Endothelial cell of umbilical vein (primary cell): ENCODE measurements around the gene CASD1. TPM values are rescaled to one million over a fixed set of nuclear protein-coding genes. Genes with fewer than 3 reads are reported as not detected.

Source experiments
- BruUV-seq: library from RNA; stranded (reverse); fragments of 400-500 nt; replicated peaks from 2 replicates; lab custom pipeline; 2021; lab: Mats Ljungman, UMichigan
- CTCF ChIA-PET: fragments of 300-600, 350-600 bp; sonication (Branson Sonifier 250); formaldehyde crosslinking; loops from one replicate; lab custom pipeline; 2021; ENCODE audit warnings: antibody characterized with exemption, inconsistent platforms; lab: Charles Lee
- POLR2A ChIA-PET: fragments of 300-600, 350-600 bp; sonication (Branson Sonifier 250); formaldehyde crosslinking; loops from one replicate; lab custom pipeline; 2021; ENCODE audit warnings: antibody characterized with exemption, inconsistent platforms; lab: Charles Lee
- DNase-seq: peaks from one replicate; pipeline ENCODE4 v3.0.0-alpha.2; 2011; ENCODE audit warnings: low read depth, low spot score
- FAIRE-seq: peaks from 2 replicates; lab custom pipeline; 2011; peaks lifted over from hg19 to GRCh38; lab: Jason Lieb, UNC
- H2AFZ ChIP-seq: 2 replicates; pipeline ENCODE4 v1.6.0; 2012; ENCODE audit warnings: low read depth, low read length, control low read depth, inconsistent platforms
- H3K27ac ChIP-seq: 2 replicates; pipeline ENCODE4 v1.5.1; 2011; ENCODE audit warnings: low read depth, mild to moderate bottlenecking, control low read depth, low read length, moderate library complexity; ENCODE audit not compliant: insufficient read depth
- H3K27me3 ChIP-seq, 2 experiments: 2 replicates each; pipeline versions ENCODE4 v1.6.0 to v1.6.1; 2011; ENCODE audit warnings: low read length in 2 of 2, mixed read lengths in 1 of 2; ENCODE audit not compliant: control insufficient read depth in 2 of 2, insufficient read depth in 2 of 2
- H3K36me3 ChIP-seq, 2 experiments: 2 replicates in 1 of 2; 3 replicates in 1 of 2; pipeline ENCODE4 v1.5.1; 2011; ENCODE audit warnings: low read length in 2 of 2, mild to moderate bottlenecking in 1 of 2, moderate library complexity in 1 of 2; ENCODE audit not compliant: control insufficient read depth in 2 of 2, insufficient read depth in 2 of 2; ENCODE audit errors: extremely low read depth in 1 of 2
- H3K4me1 ChIP-seq: 3 replicates; pipeline ENCODE4 v1.5.1; 2011; ENCODE audit warnings: mild to moderate bottlenecking, low read length; ENCODE audit not compliant: control insufficient read depth, insufficient read depth; ENCODE audit errors: extremely low read depth
- H3K4me2 ChIP-seq: 2 replicates; pipeline ENCODE4 v1.6.1; 2011; ENCODE audit warnings: low read length, control low read depth, mixed read lengths; ENCODE audit not compliant: insufficient read depth
- H3K4me3 ChIP-seq, 3 experiments: fragments of 200-600 bp in 1 of 3; sonication (generic), shearing (Covaris generic) in 1 of 3; replicated peaks in 1 of 3; 2 replicates each; pipeline ENCODE4 v1.5.1; 2011 to 2016; ENCODE audit warnings: control low read depth in 3 of 3, low read length in 3 of 3, mild to moderate bottlenecking in 2 of 3, inconsistent platforms in 1 of 3, low read depth in 1 of 3, moderate library complexity in 1 of 3; ENCODE audit not compliant: insufficient read depth in 1 of 3
- H3K79me2 ChIP-seq: 2 replicates; pipeline ENCODE4 v1.6.0; 2012; ENCODE audit warnings: low read length, inconsistent platforms; ENCODE audit not compliant: control insufficient read depth, insufficient read depth
- H3K9ac ChIP-seq: replicated peaks from 2 replicates; pipeline ENCODE3; 2011; ENCODE audit warnings: low read length, control low read depth; ENCODE audit not compliant: insufficient read depth; ENCODE audit errors: extremely low read depth
- H3K9me1 ChIP-seq: replicated peaks from 3 replicates; pipeline ENCODE4 v1.6.0; 2011; ENCODE audit warnings: mild to moderate bottlenecking, low read length; ENCODE audit not compliant: control insufficient read depth, insufficient read depth; ENCODE audit errors: extremely low read depth
- H3K9me3 ChIP-seq: replicated peaks from 2 replicates; pipeline ENCODE4 v1.5.1; 2012; ENCODE audit warnings: low read length, inconsistent platforms; ENCODE audit not compliant: control insufficient read depth, insufficient read depth
- H4K20me1 ChIP-seq: replicated peaks from 2 replicates; pipeline ENCODE3; 2011; ENCODE audit warnings: mild to moderate bottlenecking, low read length; ENCODE audit not compliant: control insufficient read depth, insufficient read depth; ENCODE audit errors: extremely low read depth
- EZH2 ChIP-seq: IDR thresholded peaks from 2 replicates; pipeline ENCODE4 v1.6.1; 2012; ENCODE audit warnings: borderline replicate concordance, low read depth, mild to moderate bottlenecking, moderate library complexity, low read length, inconsistent platforms; ENCODE audit not compliant: severe bottlenecking
- FOS ChIP-seq: IDR thresholded peaks from 2 replicates; pipeline ENCODE4 v1.6.1; 2011; ENCODE audit warnings: mild to moderate bottlenecking, low read length, moderate library complexity, borderline replicate concordance; ENCODE audit not compliant: insufficient read depth
- GATA2 ChIP-seq: IDR thresholded peaks from 2 replicates; pipeline ENCODE4 v1.7.0; 2011; ENCODE audit warnings: low read depth, mild to moderate bottlenecking, moderate library complexity, mixed read lengths, low read length; ENCODE audit not compliant: insufficient read length, insufficient read depth
- JUN ChIP-seq: IDR thresholded peaks from 2 replicates; pipeline ENCODE4 v1.6.1; 2011; ENCODE audit warnings: borderline replicate concordance, low read depth; ENCODE audit not compliant: insufficient read length, insufficient read depth
- MYC ChIP-seq: IDR thresholded peaks from one replicate; pipeline ENCODE4 v1.6.1; 2011; ENCODE audit warnings: mild to moderate bottlenecking, low read depth, low read length
- POLR2A ChIP-seq: IDR thresholded peaks from 2 replicates; pipeline ENCODE4 v1.6.1; 2012; ENCODE audit warnings: low read depth, mild to moderate bottlenecking, control low read depth, low read length
- POLR2AphosphoS5 ChIP-seq: IDR thresholded peaks from 2 replicates; pipeline ENCODE4 v1.6.1; 2012; ENCODE audit warnings: low read depth, mild to moderate bottlenecking, control low read depth, low read length, moderate library complexity; ENCODE audit not compliant: insufficient read depth
- dilution Hi-C: fragments of 300-500 bp; cut with MboI; formaldehyde crosslinking; loops from one replicate; pipeline ENCODE4 v1.15.0; 2019; ENCODE audit warnings: low sequenced_read_pairs; ENCODE audit not compliant: extremely low pct_ligation_motif_present
- intact Hi-C: fragments of 100-400 bp; cut with micrococcal nuclease; formaldehyde crosslinking; loops from one replicate; pipeline ENCODE4 v1.10.0; 2022
- polyA plus RNA-seq, 4 experiments: library from polyadenylated mRNA; depleted of rRNA in 3 of 4; stranded (reverse) in 3 of 4; unstranded in 1 of 4; fragments of >200 nt; gene quantifications; 2 replicates each; pipeline versions ENCODE4 v1.2.1 to v1.2.3, GENCODE V29; 2011 to 2012; ENCODE audit warnings: missing spikeins in 1 of 4
- total RNA-seq: library from RNA; stranded (reverse); gene quantifications from 2 replicates; pipeline ENCODE4 v1.2.3, GENCODE V29; 2021
- TF ChIP-seq, protein P1 (sequence below): IDR thresholded peaks from 2 replicates; pipeline ENCODE4 v1.6.1; 2011; ENCODE audit not compliant: insufficient read depth, insufficient read length
- TF ChIP-seq, protein P2 (sequence below), 2 donors: IDR thresholded peaks; 1 replicate in 1 of 2; 2 replicates in 1 of 2; pipeline ENCODE4 v1.5.1; 2011; ENCODE audit warnings: low read length in 2 of 2, mild to moderate bottlenecking in 2 of 2, moderate library complexity in 2 of 2, control low read depth in 1 of 2, inconsistent platforms in 1 of 2, low read depth in 1 of 2; ENCODE audit not compliant: insufficient read depth in 1 of 2; ENCODE audit errors: extremely low read depth in 1 of 2

The CASD1 gene
- total and polyA plus RNA-seq, 2 donors (not counting 3 experiments of a cell fraction or from before 2014, with no cell fraction given) = 8.6 to 16.0 TPM

DNA sequence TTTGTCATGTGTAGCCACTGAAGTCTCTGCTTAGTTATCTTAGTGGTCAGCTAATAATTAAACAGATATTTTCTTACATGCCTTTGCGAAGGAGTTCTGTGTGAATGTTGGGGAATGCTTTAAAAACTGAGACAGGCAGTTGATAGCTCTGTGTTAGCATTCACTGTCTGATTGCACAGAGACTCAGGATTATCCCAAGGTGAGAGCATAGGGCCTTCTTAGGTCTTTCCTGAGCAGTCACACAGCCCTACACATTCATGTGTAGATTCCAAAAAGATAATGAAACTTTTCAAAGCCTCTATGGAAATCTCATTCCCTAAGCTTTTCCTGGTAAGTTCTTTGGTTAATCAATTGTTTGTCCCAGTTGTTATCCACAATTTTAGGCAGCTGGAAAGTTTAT lies 67.7 kb downstream of the CASD1 start:
- BruUV-seq = no TSS peak
- ChIA-PET POLR2A (no interaction called here), CTCF (interaction anchor here (1.0 kb wide), 1 partner anchor 10 kb away, joined by 3 read pairs; no protein-coding TSS in a partner anchor)
- dilution Hi-C loops (no loop called here), intact Hi-C loops (no loop called here)
- Histone ChIP-seq H3K9ac (no peak overlapping the region), H3K4me2 (no peak overlapping the region), H3K9me3 (no peaks in the 10 kb centered on the region), H3K79me2 (no peaks in the 10 kb centered on the region), H4K20me1 (no peaks in the 10 kb centered on the region), H2AFZ (no peak overlapping the region), H3K4me3 (no peak overlapping the region), H3K4me1 (no peaks in the 10 kb centered on the region), H3K27ac (no peak overlapping the region), H3K36me3 (no peaks in the 10 kb centered on the region), H3K27me3 (no peaks in the 10 kb centered on the region), H3K9me1 (no peaks in the 10 kb centered on the region)
- DNase-seq (no peak), FAIRE-seq (no peak)
- TF ChIP-seq JUN (no peak), POLR2A (no peak), FOS (no peak), MYC (no peak), POLR2AphosphoS5 (no peak), EZH2 (no peak), GATA2 (no peak)
- TF ChIP-seq, protein P1, sequence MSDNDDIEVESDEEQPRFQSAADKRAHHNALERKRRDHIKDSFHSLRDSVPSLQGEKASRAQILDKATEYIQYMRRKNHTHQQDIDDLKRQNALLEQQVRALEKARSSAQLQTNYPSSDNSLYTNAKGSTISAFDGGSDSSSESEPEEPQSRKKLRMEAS = no peak
- TF ChIP-seq, protein P2, sequence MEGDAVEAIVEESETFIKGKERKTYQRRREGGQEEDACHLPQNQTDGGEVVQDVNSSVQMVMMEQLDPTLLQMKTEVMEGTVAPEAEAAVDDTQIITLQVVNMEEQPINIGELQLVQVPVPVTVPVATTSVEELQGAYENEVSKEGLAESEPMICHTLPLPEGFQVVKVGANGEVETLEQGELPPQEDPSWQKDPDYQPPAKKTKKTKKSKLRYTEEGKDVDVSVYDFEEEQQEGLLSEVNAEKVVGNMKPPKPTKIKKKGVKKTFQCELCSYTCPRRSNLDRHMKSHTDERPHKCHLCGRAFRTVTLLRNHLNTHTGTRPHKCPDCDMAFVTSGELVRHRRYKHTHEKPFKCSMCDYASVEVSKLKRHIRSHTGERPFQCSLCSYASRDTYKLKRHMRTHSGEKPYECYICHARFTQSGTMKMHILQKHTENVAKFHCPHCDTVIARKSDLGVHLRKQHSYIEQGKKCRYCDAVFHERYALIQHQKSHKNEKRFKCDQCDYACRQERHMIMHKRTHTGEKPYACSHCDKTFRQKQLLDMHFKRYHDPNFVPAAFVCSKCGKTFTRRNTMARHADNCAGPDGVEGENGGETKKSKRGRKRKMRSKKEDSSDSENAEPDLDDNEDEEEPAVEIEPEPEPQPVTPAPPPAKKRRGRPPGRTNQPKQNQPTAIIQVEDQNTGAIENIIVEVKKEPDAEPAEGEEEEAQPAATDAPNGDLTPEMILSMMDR (IDR thresholded peaks at IDR 0.05; ENCODE audit: extremely low read depth in 1 of 2, insufficient read depth in 1 of 2, low read depth in 1 of 2, low read length in 2 of 2) = no peak
